GM18951 (cell line): ENCODE data around the gene NUB1.

Experiments
- POLR2A ChIP-seq: IDR thresholded peaks from 4 replicates; pipeline ENCODE4 v1.6.1; 2011; ENCODE audit warnings: mild to moderate bottlenecking; ENCODE audit not compliant: insufficient read length, insufficient read depth; ENCODE audit errors: extremely low read depth
- in situ Hi-C: fragments of 300-500 bp; cut with MboI; formaldehyde crosslinking; loops from one replicate; pipeline ENCODE4 v1.12.0; 2022; ENCODE audit warnings: low sequenced_read_pairs, mixed read lengths, inconsistent platforms; ENCODE audit not compliant: unreplicated experiment

Gene NUB1

DNA sequence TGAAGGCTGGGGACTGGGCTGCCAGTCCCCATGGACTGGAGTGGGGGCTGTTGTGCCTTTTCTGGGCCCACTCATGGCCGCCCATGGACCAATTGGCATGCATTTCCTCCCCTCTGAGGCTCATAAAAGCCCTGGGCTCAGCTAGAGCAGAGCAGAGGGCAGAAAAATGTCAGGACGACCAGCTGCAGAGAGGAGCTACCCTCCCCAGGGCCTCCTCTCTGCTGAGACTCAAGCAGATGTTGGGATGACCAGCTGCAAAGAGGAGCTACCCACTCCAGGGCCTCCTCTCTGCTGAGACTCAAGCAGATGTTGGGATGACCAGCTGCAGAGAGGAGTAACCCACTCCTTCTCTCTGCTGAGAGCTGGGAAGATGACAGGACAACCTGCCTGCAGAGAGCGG, 20.3 kb upstream of the NUB1 start:
- TF ChIP-seq POLR2A: no peak
- in situ Hi-C loops: no loop called here

DNA sequence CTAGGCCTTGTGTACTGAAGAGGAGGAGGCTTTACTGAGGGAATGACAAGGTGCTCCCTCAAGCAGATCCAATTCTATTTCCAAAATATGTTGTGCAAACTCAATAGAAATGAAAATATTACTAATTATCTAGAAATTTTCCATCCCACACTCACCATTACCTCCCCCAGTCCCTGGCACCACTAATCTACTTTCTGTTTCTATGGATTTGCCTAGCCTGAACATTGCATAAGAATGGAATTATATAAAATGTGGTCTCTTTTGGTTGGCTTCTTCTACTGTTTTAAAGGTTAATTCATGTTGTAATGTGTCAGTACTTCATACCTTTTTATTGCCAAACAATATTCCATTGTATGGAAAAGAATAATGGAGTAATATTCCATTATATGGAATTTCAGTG, 18.7 kb upstream of the NUB1 start:
- in situ Hi-C loops: no loop called here
- TF ChIP-seq POLR2A: no peak

DNA sequence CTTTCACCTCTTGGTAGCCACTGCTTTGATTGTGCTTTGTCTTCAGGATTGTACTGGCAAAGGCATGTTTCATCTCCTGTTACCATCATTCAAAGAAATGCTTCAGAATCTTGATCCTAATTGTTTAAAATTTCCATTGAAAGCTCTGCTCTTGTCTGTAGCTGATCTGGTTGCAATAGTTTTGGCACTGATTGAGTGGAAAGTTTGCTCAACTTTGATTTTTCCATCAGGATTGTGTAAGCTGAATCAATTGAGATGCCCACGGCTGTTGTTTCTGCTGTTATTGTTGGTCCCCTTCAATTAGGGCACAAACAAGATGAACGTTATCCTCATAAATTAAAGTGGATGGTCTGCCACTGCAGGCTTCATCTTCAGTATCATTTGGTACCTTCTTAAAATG, 14.6 kb upstream of the NUB1 start:
- in situ Hi-C loops: no loop called here
- no peak for TF ChIP-seq POLR2A

DNA sequence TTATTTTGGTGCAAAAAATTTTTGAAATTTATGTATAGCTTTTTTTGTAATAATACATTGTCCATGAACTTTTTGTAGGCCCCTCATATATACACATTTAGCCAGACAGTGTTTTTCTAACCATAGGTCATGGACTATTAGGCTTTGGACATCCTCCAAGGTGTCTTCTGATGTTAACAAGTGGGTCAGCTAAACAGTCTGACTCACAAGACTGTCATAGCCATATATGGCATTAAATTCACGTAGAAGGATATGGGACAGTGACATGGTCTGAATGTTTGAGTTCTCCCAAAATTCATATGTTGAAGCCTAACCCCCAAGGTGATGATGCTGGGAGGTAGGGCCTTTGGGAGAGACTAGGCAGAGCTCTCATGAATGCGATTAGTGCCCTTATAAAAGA, 14.0 kb upstream of the NUB1 start:
- in situ Hi-C loops: no loop called here
- no peak for TF ChIP-seq POLR2A

DNA sequence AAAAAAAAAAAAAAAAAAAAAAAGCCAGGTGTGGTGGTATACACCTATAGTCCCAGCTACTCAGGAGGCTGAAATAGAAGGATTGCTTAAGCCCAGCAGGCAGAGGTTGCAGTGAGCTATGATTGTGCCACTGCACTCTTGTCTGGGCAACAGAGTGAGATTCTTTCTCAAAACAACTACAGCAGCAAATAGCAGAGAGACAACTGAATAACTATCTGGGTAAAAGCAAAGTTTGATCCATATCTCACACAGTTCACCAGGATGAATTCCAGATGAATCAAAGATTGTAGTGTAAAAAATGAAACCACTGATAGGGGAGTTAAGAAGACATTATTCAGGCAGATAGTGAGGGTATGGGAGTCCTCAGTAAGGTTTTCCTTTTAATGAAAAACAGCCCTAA, 11.4 kb upstream of the NUB1 start:
- in situ Hi-C loops: no loop called here
- no peak for TF ChIP-seq POLR2A

DNA sequence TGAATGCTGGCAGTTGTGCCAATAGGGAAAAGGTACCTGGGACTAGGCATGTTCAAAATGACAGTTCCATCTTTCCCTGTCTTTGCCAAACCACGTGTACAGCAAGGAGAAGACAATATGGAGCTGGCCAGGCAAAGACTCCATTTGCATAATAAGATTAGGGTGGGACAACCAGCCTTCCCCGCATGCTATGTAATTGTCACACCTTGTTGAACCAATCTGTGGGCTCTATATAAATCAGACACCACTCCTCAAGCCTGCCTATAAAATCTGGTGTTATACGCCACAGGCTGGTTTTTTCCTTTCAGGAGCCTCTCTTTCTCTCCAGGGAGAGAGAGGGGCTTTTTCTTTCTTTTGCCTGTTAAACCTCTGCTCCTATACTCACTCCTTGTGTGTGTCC, 11.0 kb upstream of the NUB1 start:
- in situ Hi-C loops: no loop called here
- TF ChIP-seq POLR2A: no peak

DNA sequence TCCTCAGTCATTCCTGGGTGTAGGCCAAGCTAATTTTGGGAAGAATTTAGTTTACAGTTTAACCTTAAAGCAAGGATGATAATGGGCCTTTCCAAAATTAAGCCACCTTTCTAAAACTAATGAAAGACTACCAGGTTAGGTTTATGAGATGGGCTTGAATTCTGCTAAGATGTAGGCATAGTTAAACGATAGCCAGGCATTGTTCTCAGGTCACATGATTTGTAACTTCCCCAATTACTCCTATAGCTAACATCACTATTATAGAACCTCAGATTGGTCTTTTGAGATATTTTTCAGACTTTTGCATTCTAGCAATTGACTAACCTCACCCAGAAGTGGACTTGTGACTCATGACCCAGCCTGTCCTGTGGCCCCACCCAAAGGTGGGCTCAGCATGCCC, 7.0 kb upstream of the NUB1 start:
- in situ Hi-C loops: no loop called here
- no peak for TF ChIP-seq POLR2A

DNA sequence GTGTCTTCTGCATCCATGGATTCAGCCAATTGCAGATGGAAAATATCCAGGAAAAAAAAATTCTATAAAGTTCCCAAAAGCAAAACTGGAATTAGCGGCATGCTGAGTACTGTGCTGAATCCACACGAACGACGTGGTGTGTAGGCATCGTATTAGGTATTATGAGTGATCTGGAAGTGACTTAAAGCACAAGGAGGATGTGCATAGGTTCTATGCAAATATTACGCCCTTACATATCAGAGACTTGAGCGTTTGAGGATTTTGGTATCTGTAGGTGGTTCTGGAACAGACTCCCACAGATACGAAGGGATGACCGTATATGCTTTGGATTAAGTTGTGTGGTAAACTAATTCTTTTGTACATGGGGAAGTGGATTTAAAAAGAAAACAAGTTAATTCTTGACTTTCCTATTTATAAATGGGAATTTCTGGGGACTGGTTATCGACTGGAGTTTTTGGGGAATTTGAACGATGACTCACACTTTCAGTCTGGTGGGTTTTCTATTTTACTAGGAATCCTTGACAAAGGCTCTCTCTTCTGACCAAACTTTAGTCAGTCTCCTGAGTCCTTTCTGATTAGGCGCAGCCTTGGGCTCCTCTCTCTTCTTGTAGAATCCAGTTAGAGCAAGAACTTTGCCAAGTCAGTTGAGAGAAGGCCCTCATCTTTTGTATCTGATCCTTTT, 5.4 kb upstream of the NUB1 start:
- no peak for TF ChIP-seq POLR2A
- in situ Hi-C loops: no loop called here

DNA sequence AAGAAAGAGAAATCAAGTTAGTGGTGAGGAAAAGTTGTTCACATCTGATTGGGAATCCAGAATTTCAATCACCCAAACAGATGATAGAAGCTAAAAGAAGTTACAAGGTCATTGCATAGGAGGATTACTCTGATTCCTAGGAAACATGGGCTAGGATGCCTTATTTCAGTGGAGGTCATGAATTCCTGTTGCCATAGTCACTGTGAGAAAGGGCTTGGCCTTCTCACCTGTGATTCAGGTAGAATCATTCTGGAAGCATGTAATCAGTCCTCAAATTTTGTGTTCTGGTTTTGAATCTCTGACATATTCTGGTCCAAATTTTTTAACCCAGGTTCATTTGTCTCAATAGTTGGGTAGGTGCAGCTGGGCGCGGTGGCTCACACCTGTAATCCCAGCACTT, 4.3 kb upstream of the NUB1 start:
- in situ Hi-C loops: no loop called here
- TF ChIP-seq POLR2A: no peak

DNA sequence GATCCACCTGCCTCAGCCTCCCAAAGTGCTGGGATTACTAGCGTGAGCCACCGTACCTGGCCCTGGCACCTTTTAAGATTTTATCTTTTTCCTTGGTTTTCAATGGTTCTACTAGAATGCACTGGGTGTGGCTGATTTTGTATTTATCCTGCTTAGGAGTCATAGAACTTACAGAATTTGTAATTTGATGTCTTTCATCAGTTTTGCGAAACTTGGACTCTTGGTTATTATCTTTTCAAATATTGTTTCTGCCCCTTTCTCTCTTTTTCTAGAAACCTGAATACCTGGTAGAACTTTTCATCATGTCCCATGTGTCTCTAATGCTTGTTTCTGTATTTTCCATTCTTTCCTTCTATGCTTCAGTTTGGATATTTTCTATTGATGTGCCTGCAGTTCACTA, 2.8 kb upstream of the NUB1 start:
- in situ Hi-C loops: no loop called here
- TF ChIP-seq POLR2A: no peak

DNA sequence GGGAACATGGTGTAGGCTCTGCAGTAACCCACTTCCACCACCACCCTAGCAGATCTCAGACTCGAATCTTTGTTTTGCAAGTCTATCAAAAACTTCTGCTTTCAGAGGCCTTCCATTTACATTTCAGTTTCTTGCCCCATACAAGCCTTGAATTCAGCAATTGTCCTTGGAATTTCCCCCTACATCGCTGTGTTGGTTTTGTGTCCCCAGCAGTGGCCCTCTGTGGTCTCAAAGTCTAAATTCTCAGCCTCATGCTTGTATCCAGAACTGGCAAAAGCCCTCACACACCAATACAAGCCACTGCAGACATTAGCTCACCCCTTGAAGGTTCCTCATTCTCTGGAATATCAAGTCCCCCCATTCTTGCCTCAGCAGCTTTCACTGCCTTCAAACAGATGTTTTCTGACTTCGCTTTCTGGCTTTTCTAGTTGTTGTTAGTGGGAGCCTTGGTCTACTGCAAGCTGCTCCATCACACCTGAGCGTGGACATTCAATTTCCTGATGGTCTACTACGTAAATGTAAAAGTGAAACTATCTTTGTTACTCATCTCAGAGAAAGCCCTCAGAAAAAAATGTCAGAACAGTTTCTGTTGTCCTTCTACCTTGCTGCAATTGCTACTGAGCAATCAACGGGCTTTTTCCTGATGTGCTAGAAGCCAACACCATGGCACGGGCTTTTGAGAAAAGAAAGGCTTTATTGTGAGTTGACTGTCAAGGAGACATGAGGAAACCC, 1.8 kb upstream of the NUB1 start:
- in situ Hi-C loops: no loop called here
- TF ChIP-seq POLR2A: no peak

DNA sequence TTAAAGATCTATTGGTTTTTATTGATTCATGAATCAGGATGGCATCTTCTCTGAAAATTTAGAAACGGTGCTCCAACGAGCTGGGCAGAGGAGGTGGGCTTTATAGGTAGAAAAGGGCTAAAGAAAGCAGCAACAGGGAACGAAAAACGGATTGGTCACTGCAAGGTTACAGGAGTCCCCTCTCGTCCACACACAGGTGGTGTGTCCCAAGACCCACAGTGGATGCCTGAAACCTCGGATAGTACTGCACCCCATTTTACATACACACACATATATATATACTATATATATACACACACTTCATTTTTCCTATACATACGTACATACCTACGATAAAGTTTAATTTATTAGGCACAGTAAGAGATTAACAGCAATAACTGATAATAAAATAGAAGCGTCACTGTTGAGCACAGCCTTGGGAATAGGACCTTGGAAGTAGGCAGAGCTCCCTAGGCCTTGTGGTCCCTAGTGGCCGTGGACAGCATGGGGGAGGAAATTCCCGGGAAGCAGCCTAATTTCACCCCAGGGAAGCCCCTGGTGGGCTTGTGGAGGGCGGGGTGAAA, 737 bp upstream of the NUB1 start:
- in situ Hi-C loops: no loop called here
- no peak for TF ChIP-seq POLR2A

DNA sequence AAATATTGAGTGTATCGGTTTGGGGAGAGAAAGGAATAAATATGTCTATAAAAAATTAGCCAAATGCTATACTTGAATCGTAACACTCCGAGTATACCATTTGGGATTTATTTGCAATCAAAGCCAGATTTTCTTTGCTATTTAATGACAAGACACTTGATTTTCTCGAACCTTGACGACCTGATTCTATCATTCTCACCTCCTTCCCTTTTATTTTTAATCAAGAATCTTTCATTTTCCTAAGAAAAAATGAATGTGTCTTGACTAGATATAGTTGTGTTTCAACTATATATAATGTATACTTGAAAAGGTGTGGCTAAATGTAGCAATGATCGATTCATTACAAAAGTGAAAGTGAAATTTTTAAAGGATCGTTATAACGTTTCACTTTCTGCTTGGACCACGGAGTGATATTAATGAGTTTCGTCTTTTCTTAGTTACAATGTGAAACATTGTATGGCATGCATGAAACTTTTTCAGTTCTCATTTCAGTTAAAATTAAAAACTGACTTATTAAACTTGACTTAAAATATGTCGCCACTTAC, 562 bp downstream of the NUB1 start:
- in situ Hi-C loops: no loop called here
- TF ChIP-seq POLR2A: no peak

DNA sequence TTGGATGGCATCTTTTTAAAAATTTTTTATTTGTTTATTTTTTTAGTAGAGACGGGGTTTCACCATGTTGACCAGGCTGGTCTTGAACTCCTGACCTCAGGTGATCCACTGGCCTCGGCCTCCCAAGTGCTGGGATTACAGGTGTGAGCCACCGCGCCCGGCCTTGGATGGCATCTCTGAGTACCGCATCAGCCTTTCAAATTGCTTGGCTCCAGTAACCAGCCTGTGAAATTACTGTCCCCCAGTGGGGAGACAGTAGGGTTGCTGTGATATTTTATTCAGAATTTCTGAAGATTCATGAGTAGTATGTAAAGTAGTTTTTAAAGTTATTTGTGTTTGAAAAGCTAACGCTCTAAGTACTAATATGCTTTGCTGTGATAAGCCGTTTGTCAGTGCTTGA, 1.2 kb downstream of the NUB1 start:
- TF ChIP-seq POLR2A: no peak
- in situ Hi-C loops: no loop called here
